HEK293T (cell line): Measurements from ENCODE around the gene TAF6L.

Experiments
- ARNT ChIP-seq: fragments of 450-650 bp; IDR thresholded peaks from 2 replicates; pipeline ENCODE4 v1.6.1; 2017; ENCODE audit warnings: mild to moderate bottlenecking
- CTBP1 ChIP-seq: fragments of 450-650 bp; IDR thresholded peaks from 2 replicates; pipeline ENCODE4 v1.6.1; 2016; ENCODE audit warnings: borderline replicate concordance
- FOXA1 ChIP-seq: fragments of 450-650 bp; IDR thresholded peaks from 2 replicates; pipeline ENCODE4 v1.6.1; 2016; ENCODE audit warnings: mild to moderate bottlenecking
- FOXM1 ChIP-seq: fragments of 450-650 bp; IDR thresholded peaks from 2 replicates; pipeline ENCODE4 v1.6.1; 2017; ENCODE audit warnings: mild to moderate bottlenecking, borderline replicate concordance
- L3MBTL2 ChIP-seq: fragments of 450-650 bp; conservative IDR thresholded peaks from 2 replicates; pipeline ENCODE4 v1.6.1; 2016; ENCODE audit warnings: mild to moderate bottlenecking
- SP1 ChIP-seq: fragments of 450-650 bp; IDR thresholded peaks from 2 replicates; pipeline ENCODE4 v1.6.1; 2017
- TARDBP ChIP-seq: fragments of 450-650 bp; IDR thresholded peaks from 2 replicates; pipeline ENCODE4 v1.6.1; 2016
- ZNF384 ChIP-seq: fragments of 450-650 bp; IDR thresholded peaks from 2 replicates; pipeline ENCODE4 v1.6.1; 2016
- TF ChIP-seq, protein P1 (sequence below): fragments of 450-650 bp; IDR thresholded peaks from 2 replicates; pipeline ENCODE4 v1.6.1; 2016

DNA sequence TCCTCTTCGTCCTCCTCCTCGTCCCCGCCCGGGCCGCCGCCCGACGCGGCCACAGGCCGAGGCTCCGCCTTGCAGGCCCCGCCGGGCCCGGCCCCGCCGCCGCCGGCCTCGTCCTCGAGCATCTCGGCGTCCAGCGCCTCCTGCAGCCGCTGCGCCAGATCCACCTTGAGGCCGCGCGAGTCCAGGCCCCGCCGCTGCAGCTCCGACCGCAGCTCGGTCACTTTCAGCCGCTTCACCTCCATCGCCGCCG is 44.4 kb upstream of the TAF6L start:
- TF ChIP-seq, protein P1, sequence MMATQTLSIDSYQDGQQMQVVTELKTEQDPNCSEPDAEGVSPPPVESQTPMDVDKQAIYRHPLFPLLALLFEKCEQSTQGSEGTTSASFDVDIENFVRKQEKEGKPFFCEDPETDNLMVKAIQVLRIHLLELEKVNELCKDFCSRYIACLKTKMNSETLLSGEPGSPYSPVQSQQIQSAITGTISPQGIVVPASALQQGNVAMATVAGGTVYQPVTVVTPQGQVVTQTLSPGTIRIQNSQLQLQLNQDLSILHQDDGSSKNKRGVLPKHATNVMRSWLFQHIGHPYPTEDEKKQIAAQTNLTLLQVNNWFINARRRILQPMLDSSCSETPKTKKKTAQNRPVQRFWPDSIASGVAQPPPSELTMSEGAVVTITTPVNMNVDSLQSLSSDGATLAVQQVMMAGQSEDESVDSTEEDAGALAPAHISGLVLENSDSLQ, result no peak
- TF ChIP-seq FOXA1 (no peak), ZNF384 (no peak), FOXM1 (no peak), L3MBTL2 (no peak), TARDBP (no peak), SP1 (no peak), CTBP1 (no peak), ARNT (no peak)
